B cell (primary cell): Measurements from ENCODE around the gene BRWD1. TPM values are rescaled to one million over a fixed set of nuclear protein-coding genes. Genes with fewer than 3 reads are reported as not detected.

Source experiments
- ATAC-seq: fragments of 200-7000 bp; cut with Tn5 transposase; one replicate; pipeline ENCODE4 v1.10.0; 2021; ENCODE audit warnings: low read depth, mild to moderate bottlenecking, moderate number of reproducible peaks, moderate library complexity
- CTCF ChIA-PET: fragments of 350-600 bp; sonication (Branson Sonifier 250); formaldehyde crosslinking; loops from one replicate; lab custom pipeline; 2021; ENCODE audit warnings: antibody characterized with exemption, inconsistent platforms; lab: Charles Lee
- POLR2A ChIA-PET: fragments of 350-600 bp; sonication (Branson Sonifier 250); formaldehyde crosslinking; loops from one replicate; lab custom pipeline; 2021; ENCODE audit warnings: antibody characterized with exemption; lab: Charles Lee
- DNase-seq: peaks from one replicate; pipeline ENCODE4 v3.0.0; 2013
- H2AFZ ChIP-seq: 2 replicates; pipeline ENCODE4 v1.6.1; 2012; ENCODE audit warnings: mild to moderate bottlenecking, low read depth, low read length; ENCODE audit not compliant: insufficient read depth, poor library complexity, severe bottlenecking
- H3K27ac ChIP-seq, 2 donors: 1 replicate in 1 of 2; 2 replicates in 1 of 2; pipeline ENCODE4 v1.5.1; 2012 to 2013; ENCODE audit warnings: low read length in 2 of 2, mild to moderate bottlenecking in 2 of 2, moderate library complexity in 1 of 2
- H3K27me3 ChIP-seq, 4 experiments: fragments of 200-600 bp in 1 of 4; sonication (generic) in 1 of 4; replicated peaks in 1 of 4; 1 replicate in 2 of 4; 2 replicates in 2 of 4; pipeline versions ENCODE4 v1.6.1 to v1.7.0; 2013 to 2016; ENCODE audit warnings: low read length in 3 of 4, mild to moderate bottlenecking in 2 of 4, mixed read lengths in 1 of 4, moderate library complexity in 1 of 4; ENCODE audit not compliant: insufficient read depth in 4 of 4, control insufficient read depth in 3 of 4; ENCODE audit errors: control extremely low read depth in 1 of 4
- H3K36me3 ChIP-seq, 2 experiments: replicated peaks in 1 of 2; 1 replicate in 1 of 2; 2 replicates in 1 of 2; pipeline versions ENCODE4 v1.6.1 to v1.7.1; 2013; ENCODE audit warnings: low read length in 1 of 2; ENCODE audit not compliant: insufficient read depth in 2 of 2, control insufficient read depth in 1 of 2; ENCODE audit errors: control extremely low read depth in 1 of 2, extremely low read depth in 1 of 2
- H3K4me1 ChIP-seq, 2 donors: fragments of 200-600 bp in 1 of 2; sonication (generic) in 1 of 2; 1 replicate in 1 of 2; 2 replicates in 1 of 2; pipeline versions ENCODE4 v1.5.1 to v1.6.1; 2013 to 2017; ENCODE audit warnings: low read length in 2 of 2; ENCODE audit not compliant: control insufficient read depth in 2 of 2, insufficient read depth in 2 of 2
- H3K4me2 ChIP-seq: replicated peaks from 2 replicates; pipeline ENCODE3; 2012; ENCODE audit warnings: mild to moderate bottlenecking, low read depth, low read length; ENCODE audit not compliant: poor library complexity, severe bottlenecking
- H3K4me3 ChIP-seq, 5 experiments: fragments of 200-600 bp in 1 of 5; sonication (generic) in 1 of 5; 1 replicate in 3 of 5; 2 replicates in 2 of 5; pipeline versions ENCODE4 v1.5.1 to v1.7.0; 2011 to 2016; ENCODE audit warnings: low read length in 4 of 5, mild to moderate bottlenecking in 4 of 5, low read depth in 2 of 5, control low read depth in 1 of 5, moderate library complexity in 1 of 5; ENCODE audit not compliant: insufficient read depth in 1 of 5; ENCODE audit errors: control extremely low read depth in 1 of 5, extremely low read depth in 1 of 5
- H3K79me2 ChIP-seq: fragments of 200-600 bp; sonication (generic); one replicate; pipeline ENCODE4 v1.6.0; 2016; ENCODE audit warnings: low read length; ENCODE audit not compliant: control insufficient read depth, insufficient read depth
- H3K9ac ChIP-seq: fragments of 200-600 bp; sonication (generic); 2 replicates; pipeline ENCODE4 v1.6.1; 2017; ENCODE audit warnings: mild to moderate bottlenecking, low read length, moderate library complexity
- H3K9me3 ChIP-seq, 3 donors: one replicate each; pipeline versions ENCODE4 v1.6.1 to v1.7.1; 2013; ENCODE audit warnings: low read length in 2 of 3; ENCODE audit not compliant: control insufficient read depth in 2 of 3, insufficient read depth in 1 of 3; ENCODE audit errors: control extremely low read depth in 1 of 3
- H4K20me1 ChIP-seq: 2 replicates; pipeline ENCODE4 v1.6.0; 2012; ENCODE audit warnings: mild to moderate bottlenecking, low read length; ENCODE audit not compliant: insufficient read depth, control insufficient read depth, poor library complexity, severe bottlenecking
- H3K27ac Mint-ChIP-seq: one replicate; pipeline ENCODE4 v1.8.0; 2021; ENCODE audit warnings: mixed read lengths
- H3K27me3 Mint-ChIP-seq: one replicate; pipeline ENCODE4 v1.8.0; 2021; ENCODE audit warnings: mixed read lengths
- H3K4me1 Mint-ChIP-seq: one replicate; pipeline ENCODE4 v1.8.0; 2021; ENCODE audit warnings: mixed read lengths
- H3K4me3 Mint-ChIP-seq: one replicate; pipeline ENCODE4 v1.8.0; 2021; ENCODE audit warnings: mixed read lengths
- H3K9me3 Mint-ChIP-seq: one replicate; pipeline ENCODE4 v1.8.0; 2022; ENCODE audit warnings: mixed read lengths; ENCODE audit not compliant: insufficient read depth
- CTCF ChIP-seq: fragments of 200-600 bp; IDR thresholded peaks from one replicate; pipeline ENCODE4 v1.8.0; 2022; ENCODE audit warnings: antibody characterized with exemption, mild to moderate bottlenecking
- EZH2 ChIP-seq: IDR thresholded peaks from 2 replicates; pipeline ENCODE4 v1.6.1; 2012; ENCODE audit warnings: borderline replicate concordance, low read depth, mild to moderate bottlenecking, moderate library complexity, low read length; ENCODE audit not compliant: insufficient read depth, poor library complexity, severe bottlenecking
- WGBS: methylation state at CpG from one replicate; pipeline ENCODE4 v1.1.5; 2013; ENCODE audit warnings: missing lambda C conversion rate; ENCODE audit not compliant: insufficient coverage; 5-methylcytosine and 5-hydroxymethylcytosine counted together
- intact Hi-C: fragments of 100-400 bp; cut with micrococcal nuclease; formaldehyde crosslinking; loops from one replicate; pipeline ENCODE4 v1.10.0; 2022
- polyA plus RNA-seq: library from polyadenylated mRNA; depleted of rRNA; stranded (reverse); fragments of >200 nt; gene quantifications from 2 replicates; pipeline ENCODE4 v1.2.3, GENCODE V29; 2012
- total RNA-seq, 2 donors: library from RNA; stranded (reverse); fragments of 120-200 nt in 1 of 2; gene quantifications; 1 replicate in 1 of 2; 2 replicates in 1 of 2; pipeline versions ENCODE4 v1.2.3 to v1.2.4, GENCODE V29; 2013 to 2022

The BRWD1 gene
- total and polyA plus RNA-seq, 2 donors (not counting 1 experiment from before 2014, with no cell fraction given) = 9.4 to 93.9 TPM

DNA sequence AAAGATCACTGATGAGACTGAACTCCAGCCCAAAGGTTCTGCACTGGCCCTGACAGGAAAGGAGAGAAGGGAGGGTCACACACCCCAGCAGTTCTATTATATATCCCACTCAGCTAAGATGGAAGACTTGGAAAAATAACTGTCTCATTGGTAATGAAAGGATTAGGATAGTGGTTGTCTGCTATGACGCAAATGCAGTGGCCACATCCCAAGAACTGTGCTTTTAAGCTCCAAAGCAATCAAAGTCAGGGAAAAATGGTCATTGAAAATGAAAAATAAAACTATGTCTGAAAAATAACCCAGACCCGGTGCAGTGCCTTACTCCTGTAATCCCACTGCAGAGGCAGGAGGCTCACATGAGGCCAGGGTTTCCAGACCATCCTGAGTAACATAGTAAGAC is 161.2 kb downstream of the BRWD1 start:
- TF ChIP-seq EZH2 (no peak), CTCF (no peak)
- CTCF ChIA-PET = no interaction called here
- peaks cover 8% of the 10 kb centered on the region for H3K27me3 Mint-ChIP-seq
- no peak overlapping the region for H3K27ac Mint-ChIP-seq
- H3K9me3 Mint-ChIP-seq = no peaks in the 10 kb centered on the region
- Histone ChIP-seq H4K20me1 (no peaks in the 10 kb centered on the region), H3K79me2 (no peaks in the 10 kb centered on the region), H3K27me3 (peaks cover 0 to 3% (median 0%) of the 10 kb centered on the region in 4 experiments), H3K4me3 (no peak overlapping the region), H2AFZ (no peak overlapping the region), H3K27ac (no peak overlapping the region), H3K9me3 (no peaks in the 10 kb centered on the region), H3K36me3 (no peaks in the 10 kb centered on the region), H3K4me2 (no peak overlapping the region), H3K9ac (no peak overlapping the region), H3K4me1 (no peaks in the 10 kb centered on the region)
- no peak for ATAC-seq
- no peak overlapping the region for H3K4me3 Mint-ChIP-seq
- no peak for DNase-seq
- POLR2A ChIA-PET = no interaction called here
- 100% methylated on average over 2 of the region's 2 CpGs for WGBS
- intact Hi-C loops = no loop called here
- H3K4me1 Mint-ChIP-seq = no peaks in the 10 kb centered on the region

DNA sequence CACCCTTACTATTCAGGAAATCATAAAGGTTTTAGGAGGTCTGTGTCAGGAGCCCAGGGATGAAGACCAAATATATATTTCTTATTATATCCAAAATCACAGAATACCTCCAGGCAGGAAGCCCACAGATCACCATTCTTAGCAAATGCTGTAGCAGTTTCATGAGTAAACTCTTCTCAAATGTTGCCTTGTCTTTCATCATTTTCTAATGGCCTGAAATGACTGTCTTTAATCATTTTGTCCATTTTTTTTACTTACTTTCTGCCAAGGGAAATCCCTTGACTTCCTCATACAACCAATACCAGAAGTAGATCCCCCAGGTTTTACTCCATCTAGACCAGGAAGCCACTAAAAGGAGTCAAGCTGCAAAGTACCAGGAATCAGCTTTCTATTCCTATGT is 162.6 kb downstream of the BRWD1 start:
- TF ChIP-seq CTCF = no peak
- no peak for TF ChIP-seq EZH2
- Mint-ChIP-seq H3K4me1 (no peaks in the 10 kb centered on the region), H3K27me3 (peaks cover 8% of the 10 kb centered on the region), H3K4me3 (no peak overlapping the region), H3K27ac (no peak overlapping the region), H3K9me3 (peaks cover 2% of the 10 kb centered on the region)
- Histone ChIP-seq H3K4me1 (no peaks in the 10 kb centered on the region), H3K4me2 (no peak overlapping the region), H3K36me3 (no peaks in the 10 kb centered on the region), H3K9ac (no peak overlapping the region), H3K27me3 (peaks cover 0 to 3% (median 0%) of the 10 kb centered on the region in 4 experiments), H3K27ac (no peak overlapping the region), H3K79me2 (no peaks in the 10 kb centered on the region), H2AFZ (no peak overlapping the region), H3K9me3 (no peaks in the 10 kb centered on the region), H4K20me1 (no peaks in the 10 kb centered on the region), H3K4me3 (no peak overlapping the region)
- intact Hi-C loops = no loop called here
- no peak for ATAC-seq
- POLR2A ChIA-PET = no interaction called here
- CTCF ChIA-PET = interaction anchor here (1.8 kb wide), 1 partner anchor 13 kb away, joined by 6 read pairs; no protein-coding TSS in a partner anchor
- no peak for DNase-seq
